GM12865 (cell line): ENCODE results near the gene MT3.

Experiments used
- DNase-seq: peaks from one replicate; pipeline ENCODE4 v3.0.0; 2010; ENCODE audit warnings: low read depth
- H3K4me3 ChIP-seq: 2 replicates; pipeline ENCODE4 v1.5.1; 2011; ENCODE audit warnings: mild to moderate bottlenecking, low read depth, low read length, control low read depth
- CTCF ChIP-seq: IDR thresholded peaks from 2 replicates; pipeline ENCODE4 v1.5.1; 2011; ENCODE audit warnings: low read length, control low read depth, low read depth, inconsistent platforms; ENCODE audit not compliant: insufficient read depth; ENCODE audit errors: missing control alignments

Gene MT3

GRCh38 chr16:56623637-56624036 lies 34.3 kb downstream of the MT3 start:
- DNase-seq = no peak
- no peak overlapping the region for H3K4me3 ChIP-seq
- TF ChIP-seq CTCF = no peak

- TF ChIP-seq CTCF = no peak
- DNase-seq = peak; percentile 41
Observed at GRCh38 chr16:56625140-56625942, 36.0 kb downstream of the MT3 start, which contains the start of gene MT1E. MT1E (plus strand) TSS chr16:56625781; CDS start chr16:56625852, 71 bp downstream.

GRCh38 chr16:56625943-56626654 lies 36.8 kb downstream of the MT3 start:
- no peak for TF ChIP-seq CTCF
- H3K4me3 ChIP-seq = no peak overlapping the region

More at GRCh38 chr16:56625140-56625942, 36.0 kb downstream of the MT3 start, which contains the start of gene MT1E:
- H3K4me3 ChIP-seq = no peak within 1 kb of the TSS

GRCh38 chr16:56626685-56627084 lies 37.4 kb downstream of the MT3 start:
- no peak overlapping the region for H3K4me3 ChIP-seq
- no peak for TF ChIP-seq CTCF
- no peak for DNase-seq

More at GRCh38 chr16:56625943-56626654, 36.8 kb downstream of the MT3 start:
- DNase-seq = no peak

- DNase-seq = no peak
- H3K4me3 ChIP-seq = no peak overlapping the region
- TF ChIP-seq CTCF = no peak
Observed at GRCh38 chr16:56628486-56629350, 39.4 kb downstream of the MT3 start.

- H3K4me3 ChIP-seq = no peak overlapping the region
- no peak for DNase-seq
Observed at GRCh38 chr16:56629531-56629930, 40.2 kb downstream of the MT3 start.

More at GRCh38 chr16:56629531-56629930, 40.2 kb downstream of the MT3 start:
- TF ChIP-seq CTCF = no peak
